Activated naive CD4-positive, alpha-beta T cell treated with anti-CD3 and anti-CD28 coated beads, Interleukin-2, amount 50 U/mL, for 72 hours (primary cell): ENCODE measurements around the gene ERBB2. TPM values are rescaled to one million over a fixed set of nuclear protein-coding genes. Genes with fewer than 3 reads are reported as not detected.
"Not testable (repeated sequence)": the region's sequence is repeated elsewhere in the genome, so short reads cannot be mapped to it uniquely, and the experiment has no call there.

Experiments
- ATAC-seq, 2 donors: fragments of 150-1000 bp; cut with Tn5 transposase; 2 replicates each; pipeline ENCODE4 v1.10.0; 2021; ENCODE audit warnings: mild to moderate bottlenecking in 2 of 2, moderate library complexity in 2 of 2
- DNase-seq, 2 donors: peaks; one replicate each; pipeline ENCODE4 v3.0.0; 2021 to 2022; ENCODE audit warnings: low spot score in 2 of 2
- H3K27ac Mint-ChIP-seq, 2 donors: one replicate each; pipeline ENCODE4 v1.8.0; 2022; ENCODE audit warnings: mild to moderate bottlenecking in 2 of 2, mixed read lengths in 2 of 2
- H3K36me3 Mint-ChIP-seq, 2 donors: one replicate each; pipeline ENCODE4 v1.8.0; 2022; ENCODE audit warnings: mixed read lengths in 2 of 2
- H3K9me3 Mint-ChIP-seq, 2 donors: one replicate each; pipeline ENCODE4 v1.8.0; 2022; ENCODE audit warnings: mixed read lengths in 2 of 2
- total RNA-seq, 2 donors: library from RNA; stranded (reverse); gene quantifications; one replicate each; pipeline ENCODE4 v1.2.3, GENCODE V29; 2022

ERBB2 gene
- total RNA-seq, 2 donors from 2014 or later: 3.2 to 7.8 TPM

DNA sequence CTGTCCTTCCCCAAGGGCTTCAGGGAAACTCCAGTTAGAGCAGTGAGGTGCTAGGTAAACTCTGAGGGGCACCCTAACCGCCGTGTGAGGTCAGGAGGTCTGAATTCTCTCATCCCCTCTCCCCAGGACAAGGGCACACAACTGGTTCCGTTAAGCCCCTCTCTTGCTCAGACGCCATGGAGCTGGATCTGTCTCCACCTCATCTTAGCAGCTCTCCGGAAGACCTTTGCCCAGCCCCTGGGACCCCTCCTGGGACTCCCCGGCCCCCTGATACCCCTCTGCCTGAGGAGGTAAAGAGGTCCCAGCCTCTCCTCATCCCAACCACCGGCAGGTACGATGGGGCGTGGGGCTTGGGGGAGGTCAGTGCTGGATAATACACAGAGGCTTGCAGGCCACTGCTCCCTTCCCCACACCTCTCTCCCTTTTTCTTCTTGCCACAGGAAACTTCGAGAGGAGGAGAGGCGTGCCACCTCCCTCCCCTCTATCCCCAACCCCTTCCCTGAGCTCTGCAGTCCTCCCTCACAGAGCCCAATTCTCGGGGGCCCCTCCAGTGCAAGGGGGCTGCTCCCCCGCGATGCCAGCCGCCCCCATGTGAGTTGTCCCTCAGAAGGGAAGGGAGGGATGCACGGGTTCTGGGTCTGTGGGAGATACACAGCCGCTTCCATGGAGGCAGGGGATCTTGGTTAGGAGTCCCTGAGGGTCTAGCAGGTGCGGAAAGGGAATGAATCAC lies 42.4 kb downstream of the ERBB2 start:
- no peak overlapping the region for H3K27ac Mint-ChIP-seq
- H3K36me3 Mint-ChIP-seq: no peaks in the 10 kb centered on the region
- DNase-seq (no peak), ATAC-seq (no peak)
- no peaks in the 10 kb centered on the region for H3K9me3 Mint-ChIP-seq

GRCh38 chr17:39742856-39743436 lies 43.1 kb downstream of the ERBB2 start:
- H3K27ac Mint-ChIP-seq: no peak overlapping the region
- H3K9me3 Mint-ChIP-seq: no peaks in the 10 kb centered on the region

GRCh38 chr17:39744075-39744835 lies 44.4 kb downstream of the ERBB2 start:
- Mint-ChIP-seq H3K36me3 (no peaks in the 10 kb centered on the region), H3K27ac (no peak overlapping the region), H3K9me3 (no peaks in the 10 kb centered on the region)
- DNase-seq (no peak), ATAC-seq (no peak)

More at GRCh38 chr17:39742856-39743436, 43.1 kb downstream of the ERBB2 start:
- DNase-seq (no peak), ATAC-seq (no peak)
- H3K36me3 Mint-ChIP-seq: no peaks in the 10 kb centered on the region

- DNase-seq: no peak
- H3K36me3 Mint-ChIP-seq: no peaks in the 10 kb centered on the region
- ATAC-seq: no peak
- H3K9me3 Mint-ChIP-seq: no peaks in the 10 kb centered on the region
- H3K27ac Mint-ChIP-seq: no peak overlapping the region
Measured at GRCh38 chr17:39744836-39745215, 45.0 kb downstream of the ERBB2 start.

GRCh38 chr17:39745335-39746144 lies 45.7 kb downstream of the ERBB2 start:
- Mint-ChIP-seq H3K36me3 (no peaks in the 10 kb centered on the region), H3K27ac (peak overlapping the region in 1 of 2 donors; percentile 70), H3K9me3 (no peaks in the 10 kb centered on the region)
- ATAC-seq: no peak
- no peak for DNase-seq

- Mint-ChIP-seq H3K36me3 (no peaks in the 10 kb centered on the region), H3K27ac (peak overlapping the region in 1 of 2 donors; percentile 70), H3K9me3 (no peaks in the 10 kb centered on the region)
- DNase-seq (no peak), ATAC-seq (no peak)
Measured at GRCh38 chr17:39746145-39746461, 46.2 kb downstream of the ERBB2 start.

DNA sequence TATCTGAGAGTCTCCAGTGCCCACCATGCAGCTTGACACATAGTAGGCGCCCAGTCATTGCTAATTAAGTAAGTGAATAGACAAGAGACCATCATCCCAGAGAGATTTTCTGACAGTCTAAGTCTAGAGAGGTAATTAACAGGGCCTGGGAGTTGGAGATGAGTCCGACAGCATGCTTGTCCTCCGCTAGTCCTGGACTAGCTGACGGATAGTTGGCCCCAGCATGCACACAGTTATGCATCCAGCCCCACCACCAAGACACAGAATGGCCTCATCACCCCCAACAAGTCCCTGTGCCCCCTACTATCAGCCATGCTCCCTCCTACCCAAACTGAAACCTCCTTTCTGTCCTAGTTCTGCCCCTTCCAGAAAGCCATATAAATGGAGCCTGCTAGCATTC lies 47.9 kb downstream of the ERBB2 start:
- Mint-ChIP-seq H3K9me3 (no peaks in the 10 kb centered on the region), H3K27ac (no peak overlapping the region), H3K36me3 (no peaks in the 10 kb centered on the region)
- DNase-seq: no peak
- ATAC-seq: no peak

- DNase-seq, H3K9me3 Mint-ChIP-seq, H3K36me3 Mint-ChIP-seq, H3K27ac Mint-ChIP-seq, ATAC-seq: not testable (repeated sequence)
Measured at GRCh38 chr17:39748444-39749034, 48.7 kb downstream of the ERBB2 start.

DNA sequence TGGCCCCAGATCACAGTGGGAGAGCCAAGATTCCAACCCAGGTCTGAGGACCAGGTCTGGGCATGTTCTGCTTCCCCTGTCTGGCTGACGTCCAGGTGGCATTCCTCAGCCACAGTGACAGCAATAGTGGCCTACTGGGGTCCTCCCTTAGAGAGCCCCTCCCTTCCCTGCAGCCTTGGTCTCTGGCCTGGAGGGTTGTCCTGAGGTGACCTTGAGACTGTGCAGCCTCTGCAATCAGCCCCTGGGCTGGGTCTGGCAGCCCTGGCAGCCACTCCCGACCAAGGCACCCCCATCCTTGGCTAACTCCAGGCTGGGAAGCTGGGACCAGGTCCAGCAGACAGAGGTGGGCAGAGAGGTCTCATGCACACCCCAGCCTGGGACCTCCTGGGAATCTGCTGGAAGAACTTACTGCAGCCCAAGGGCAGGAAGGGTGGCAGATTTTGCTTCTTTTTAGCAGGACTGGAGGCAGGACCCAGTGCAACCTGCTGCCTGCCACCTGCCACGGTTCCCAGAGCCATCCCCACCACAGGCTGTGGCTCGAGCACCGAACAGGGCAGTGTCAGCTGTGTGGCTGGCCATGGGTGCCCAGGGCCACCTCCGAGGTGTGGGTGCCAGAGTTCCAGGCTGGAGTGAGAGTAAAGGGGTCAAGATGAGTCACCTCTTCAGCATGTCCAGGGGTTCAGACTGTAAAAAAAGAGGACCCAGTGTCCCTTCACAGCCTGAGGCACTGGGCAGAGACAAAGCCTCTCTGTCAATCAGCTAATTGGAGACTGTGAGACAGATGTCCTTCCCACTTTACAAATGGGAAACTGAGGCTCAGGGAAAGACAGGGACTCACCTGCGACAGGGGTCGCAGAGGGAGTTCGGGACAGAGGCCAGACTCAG lies 50.5 kb downstream of the ERBB2 start:
- no peaks in the 10 kb centered on the region for H3K9me3 Mint-ChIP-seq
- peak overlapping the region in 1 of 2 donors; percentile 27 for H3K27ac Mint-ChIP-seq
- DNase-seq (no peak), ATAC-seq (no peak)
- H3K36me3 Mint-ChIP-seq: peaks cover 0 to 4% of the 10 kb centered on the region in 2 donors

DNA sequence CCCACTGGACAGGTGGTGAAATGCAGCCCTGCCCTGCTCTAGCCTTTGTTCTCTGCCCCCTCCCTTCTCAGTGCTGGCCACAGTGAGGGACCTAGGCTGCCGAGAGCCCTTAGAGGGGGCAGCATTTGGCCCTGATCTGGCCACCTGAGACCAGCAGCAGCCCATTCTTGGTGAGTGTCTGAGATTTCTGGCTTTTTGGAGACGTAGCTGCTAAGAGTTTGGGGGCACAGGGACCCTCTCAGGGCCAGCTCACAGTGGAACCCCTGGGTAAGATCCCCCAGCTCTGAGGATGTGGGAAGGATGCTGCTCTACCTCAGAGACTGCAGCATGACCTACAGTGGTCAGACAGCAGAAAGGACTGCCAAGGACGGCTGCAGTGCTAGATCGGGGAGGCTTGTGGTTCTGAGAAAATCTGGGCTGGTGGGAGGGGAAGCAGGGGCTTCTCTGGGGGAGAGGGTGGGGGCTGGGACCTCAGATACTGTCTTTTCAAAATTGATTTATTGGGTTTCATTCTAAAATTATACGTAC lies 51.2 kb downstream of the ERBB2 start:
- H3K27ac Mint-ChIP-seq: peak overlapping the region in 1 of 2 donors; percentile 27
- H3K36me3 Mint-ChIP-seq: peaks cover 0 to 4% of the 10 kb centered on the region in 2 donors
- H3K9me3 Mint-ChIP-seq: no peaks in the 10 kb centered on the region
- DNase-seq: no peak
- ATAC-seq: no peak

GRCh38 chr17:39751637-39752036 lies 51.8 kb downstream of the ERBB2 start:
- ATAC-seq (no peak), DNase-seq (no peak)
- Mint-ChIP-seq H3K27ac (no peak overlapping the region), H3K9me3 (no peaks in the 10 kb centered on the region), H3K36me3 (peaks cover 0 to 4% of the 10 kb centered on the region in 2 donors)

GRCh38 chr17:39752241-39752881 lies 52.5 kb downstream of the ERBB2 start:
- peaks cover 0 to 4% of the 10 kb centered on the region in 2 donors for H3K36me3 Mint-ChIP-seq
- no peaks in the 10 kb centered on the region for H3K9me3 Mint-ChIP-seq
- DNase-seq: peak in 1 of 2 donors; percentile 9
- no peak for ATAC-seq
- peak overlapping the region; percentile 75 to 85 for H3K27ac Mint-ChIP-seq

- Mint-ChIP-seq H3K27ac (peak overlapping the region; percentile 85 to 98), H3K9me3 (no peaks in the 10 kb centered on the region), H3K36me3 (peaks cover 0 to 4% of the 10 kb centered on the region in 2 donors)
- ATAC-seq (peak; percentile 15 to 22), DNase-seq (peak in 1 of 2 donors; percentile 57)
Measured at GRCh38 chr17:39753514-39754160, 53.8 kb downstream of the ERBB2 start.

DNA sequence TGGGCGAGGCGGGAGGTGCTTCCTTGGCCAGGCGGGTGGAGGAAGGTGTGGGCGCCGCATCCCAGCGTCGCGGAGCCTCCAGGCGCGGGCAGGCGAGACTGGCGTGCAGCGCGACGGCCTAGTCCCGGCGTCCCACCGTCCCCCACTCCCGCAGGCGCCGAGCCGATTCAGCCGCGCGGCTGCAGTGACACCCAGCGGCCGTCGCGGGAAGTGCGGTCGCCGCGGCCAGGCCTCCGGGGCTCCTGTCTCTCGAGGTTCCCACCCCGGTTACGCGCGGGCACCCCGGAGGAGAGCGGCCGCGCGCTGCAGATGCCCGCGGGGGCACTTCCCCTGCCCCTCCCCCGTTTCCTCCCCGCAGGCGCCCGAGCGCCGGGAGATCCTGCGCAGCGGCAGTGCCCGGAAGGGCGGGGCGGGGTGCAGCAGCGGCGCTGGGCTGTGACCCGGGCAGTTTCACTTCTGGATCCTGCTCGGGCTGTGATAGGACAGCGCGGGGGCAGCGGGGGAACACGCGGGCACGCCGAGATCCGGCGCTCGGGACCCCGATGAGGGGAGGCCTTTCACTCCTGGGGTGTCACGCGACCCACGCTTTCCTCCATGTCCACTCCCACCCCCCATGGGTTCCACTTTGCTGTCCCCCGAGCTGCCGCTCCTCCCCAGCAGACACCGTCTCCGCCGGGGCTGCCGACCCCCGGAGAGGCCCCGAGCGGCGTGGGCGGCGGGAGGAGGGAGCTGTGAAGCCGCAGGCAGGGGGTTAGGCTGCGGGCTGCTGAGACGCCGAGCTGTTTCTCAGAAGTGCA lies 54.5 kb downstream of the ERBB2 start:
- peak; percentile 80 to 86 for ATAC-seq
- Mint-ChIP-seq H3K27ac (peak overlapping the region; percentile 23 to 85), H3K9me3 (no peaks in the 10 kb centered on the region), H3K36me3 (peaks cover 0 to 4% of the 10 kb centered on the region in 2 donors)
- DNase-seq: peak; percentile 98 to 99
